GM12878 (cell line): ENCODE data around the gene SAFB. TPM values are rescaled to one million over a fixed set of nuclear protein-coding genes. Genes with fewer than 3 reads are reported as not detected.

ENCODE experiments used
- ATAC-seq: fragments of 200-7000 bp; cut with Tn5 transposase; 3 replicates; pipeline ENCODE4 v1.9.1; 2020; ENCODE audit warnings: mild to moderate bottlenecking, moderate library complexity
- BruUV-seq: library from RNA; stranded (reverse); fragments of 400-500 nt; replicated peaks from 2 replicates; lab custom pipeline; 2021; lab: Mats Ljungman, UMichigan
- CTCF ChIA-PET: fragments of 300-600 bp; sonication (Branson Sonifier 250); formaldehyde crosslinking; extraction: SDS; loops from one replicate; lab custom pipeline; 2021; ENCODE audit warnings: inconsistent platforms; lab: Yijun Ruan, JAX
- POLR2A ChIA-PET: fragments of 350-600 bp; formaldehyde crosslinking; extraction: SDS; loops from one replicate; lab custom pipeline; 2021; ENCODE audit warnings: inconsistent platforms; lab: Charles Lee
- RAD21 ChIA-PET: fragments of 300-600 bp; sonication (Branson Sonifier 250); formaldehyde crosslinking; loops from one replicate; lab custom pipeline; 2023; ENCODE audit warnings: antibody characterized with exemption; ENCODE audit not compliant: unreplicated experiment; lab: Charles Lee
- SMC1A ChIA-PET: fragments of 300-600 bp; sonication (Branson Sonifier 250); formaldehyde crosslinking; loops from one replicate; lab custom pipeline; 2023; ENCODE audit not compliant: unreplicated experiment, uncharacterized antibody; lab: Charles Lee
- DNase-seq: peaks from one replicate; pipeline ENCODE4 v3.0.0-alpha.2; 2011; ENCODE audit warnings: low read depth, low spot score
- FAIRE-seq: peaks from 3 replicates; lab custom pipeline; 2011; peaks lifted over from hg19 to GRCh38; lab: Jason Lieb, UNC
- H2AFZ ChIP-seq: 2 replicates; pipeline ENCODE4 v1.6.0; 2011; ENCODE audit warnings: low read depth, low read length, control low read depth; ENCODE audit not compliant: control insufficient read depth
- H3K27ac ChIP-seq: 2 replicates; pipeline ENCODE4 v1.5.1; 2011; ENCODE audit warnings: control low read depth; ENCODE audit not compliant: control insufficient read depth, insufficient read depth
- H3K27me3 ChIP-seq, 2 experiments: replicated peaks in 1 of 2; 2 replicates each; pipeline versions ENCODE4 v1.6.0 to v1.6.1; 2011; ENCODE audit warnings: low read length in 1 of 2; ENCODE audit not compliant: control insufficient read depth in 2 of 2, insufficient read depth in 2 of 2
- H3K36me3 ChIP-seq, 2 experiments: 2 replicates each; pipeline ENCODE4 v1.5.1; 2011; ENCODE audit warnings: low read length in 1 of 2; ENCODE audit not compliant: control insufficient read depth in 2 of 2, insufficient read depth in 2 of 2
- H3K4me1 ChIP-seq: 2 replicates; pipeline ENCODE4 v1.6.1; 2011; ENCODE audit warnings: mild to moderate bottlenecking, low read length, moderate library complexity, mixed read lengths; ENCODE audit not compliant: control insufficient read depth, insufficient read depth
- H3K4me2 ChIP-seq: 2 replicates; pipeline ENCODE4 v1.6.0; 2011; ENCODE audit warnings: control low read depth; ENCODE audit not compliant: control insufficient read depth, insufficient read depth
- H3K4me3 ChIP-seq: fragments of 200-600 bp; sonication (generic); 2 replicates; pipeline ENCODE4 v1.5.1; 2016
- H3K79me2 ChIP-seq: 2 replicates; pipeline ENCODE4 v1.6.0; 2011; ENCODE audit warnings: low read length; ENCODE audit not compliant: control insufficient read depth, insufficient read depth
- H3K9ac ChIP-seq: 2 replicates; pipeline ENCODE4 v1.8.0; 2011; ENCODE audit warnings: low read length, control low read depth, mixed read lengths; ENCODE audit not compliant: control insufficient read depth, insufficient read depth
- H3K9me3 ChIP-seq: replicated peaks from 3 replicates; pipeline ENCODE4 v1.5.1; 2011; ENCODE audit warnings: mild to moderate bottlenecking, low read length; ENCODE audit not compliant: control insufficient read depth, insufficient read depth
- H4K20me1 ChIP-seq: 2 replicates; pipeline ENCODE4 v1.6.0; 2011; ENCODE audit not compliant: control insufficient read depth, insufficient read depth
- BMI1 ChIP-seq: fragments of 450-650 bp; IDR thresholded peaks from 2 replicates; pipeline ENCODE4 v1.6.1; 2016; ENCODE audit warnings: mild to moderate bottlenecking, moderate library complexity, borderline replicate concordance
- CHD1 ChIP-seq: IDR thresholded peaks from 2 replicates; pipeline ENCODE4 v1.6.1; 2012; ENCODE audit warnings: low read depth, low read length, improper control_type of control experiment
- JUNB ChIP-seq: IDR thresholded peaks from 2 replicates; pipeline ENCODE4 v1.6.1; 2016; ENCODE audit warnings: antibody characterized with exemption, mild to moderate bottlenecking
- JUND ChIP-seq: IDR thresholded peaks from 2 replicates; pipeline ENCODE4 v1.6.1; 2012; ENCODE audit warnings: low read depth, mild to moderate bottlenecking, low read length, improper control_type of control experiment, moderate library complexity
- MTA3 ChIP-seq: IDR thresholded peaks from 2 replicates; pipeline ENCODE4 v1.6.1; 2012; ENCODE audit warnings: low read length, inconsistent platforms, borderline replicate concordance
- NBN ChIP-seq: fragments of 450-650 bp; IDR thresholded peaks from 2 replicates; pipeline ENCODE4 v1.6.1; 2016
- NFYB ChIP-seq: IDR thresholded peaks from 2 replicates; pipeline ENCODE4 v1.6.1; 2011; ENCODE audit warnings: low read depth, mild to moderate bottlenecking, low read length, improper control_type of control experiment, moderate library complexity; ENCODE audit not compliant: insufficient read depth
- NR2C2 ChIP-seq: IDR thresholded peaks from 2 replicates; pipeline ENCODE4 v1.6.1; 2011; ENCODE audit warnings: borderline replicate concordance, low read depth; ENCODE audit not compliant: control insufficient read depth, insufficient read length
- PAX8 ChIP-seq: fragments of 450-650 bp; IDR thresholded peaks from 2 replicates; pipeline ENCODE4 v1.6.1; 2017; ENCODE audit warnings: mild to moderate bottlenecking, moderate library complexity
- POU2F2 ChIP-seq: IDR thresholded peaks from 3 replicates; pipeline ENCODE4 v1.6.1; 2011; ENCODE audit warnings: low read depth, mild to moderate bottlenecking, low read length, borderline replicate concordance
- RAD21 ChIP-seq: IDR thresholded peaks from 2 replicates; pipeline ENCODE4 v1.6.1; 2011; ENCODE audit warnings: mild to moderate bottlenecking, low read depth, low read length, moderate library complexity; ENCODE audit not compliant: insufficient read depth
- RCOR1 ChIP-seq: conservative IDR thresholded peaks from 2 replicates; pipeline ENCODE4 v1.6.1; 2012; ENCODE audit warnings: low read depth, low read length, improper control_type of control experiment
- SKIL ChIP-seq: fragments of 450-650 bp; IDR thresholded peaks from 2 replicates; pipeline ENCODE4 v1.6.1; 2017; ENCODE audit warnings: mild to moderate bottlenecking, low read depth, inconsistent platforms; ENCODE audit not compliant: poor library complexity, severe bottlenecking
- SMARCA5 ChIP-seq: fragments of 450-650 bp; IDR thresholded peaks from 2 replicates; pipeline ENCODE4 v1.6.1; 2017; ENCODE audit warnings: mild to moderate bottlenecking
- SPI1 ChIP-seq: IDR thresholded peaks from 2 replicates; pipeline ENCODE4 v1.6.1; 2011; ENCODE audit warnings: low read depth, mild to moderate bottlenecking, low read length, moderate library complexity, borderline replicate concordance; ENCODE audit not compliant: insufficient read depth
- STAT1 ChIP-seq: fragments of 450-650 bp; conservative IDR thresholded peaks from 2 replicates; pipeline ENCODE4 v1.6.1; 2014; ENCODE audit warnings: antibody characterized with exemption, mild to moderate bottlenecking
- TCF3 ChIP-seq: IDR thresholded peaks from 2 replicates; pipeline ENCODE4 v1.6.1; 2012; ENCODE audit warnings: low read depth, mild to moderate bottlenecking, low read length, borderline replicate concordance; ENCODE audit not compliant: insufficient read depth
- YY1 ChIP-seq: IDR thresholded peaks from 2 replicates; pipeline ENCODE4 v1.6.1; 2011; ENCODE audit warnings: low read depth, mild to moderate bottlenecking, low read length
- WGBS: methylation state at CpG from one replicate; pipeline ENCODE4 v1.1.6; 2016; ENCODE audit warnings: low lambda C conversion rate; ENCODE audit not compliant: insufficient replicate concordance, insufficient coverage; ENCODE audit errors: missing lambda C conversion rate; 5-methylcytosine and 5-hydroxymethylcytosine counted together
- in situ Hi-C: fragments of 300-500 bp; cut with MboI; formaldehyde crosslinking; loops from 9 replicates; pipeline ENCODE4 v1.14.3; 2018; ENCODE audit warnings: mixed read lengths
- intact Hi-C: fragments of 100-400 bp; cut with micrococcal nuclease; formaldehyde crosslinking; loops from one replicate; pipeline ENCODE4 v1.14.2; 2022; ENCODE audit not compliant: unreplicated experiment
- polyA plus RNA-seq, 11 experiments: library from polyadenylated mRNA; depleted of rRNA in 4 of 11; unstranded in 6 of 11; stranded (reverse) in 5 of 11; fragments of >200 nt; fragmentation: Nextera tagmentation in 4 of 11; fragmentation: Illumina TruSeq in 1 of 11; extraction: Ambion mirVana in 4 of 11; extraction: Trizol in 1 of 11; gene quantifications; 1 replicate in 1 of 11; 2 replicates in 10 of 11; pipeline versions ENCODE4 v1.2.1 to v1.2.3, GENCODE V29; 2011 to 2016; ENCODE audit warnings: inconsistent platforms in 2 of 11, missing spikeins in 2 of 11, low read depth in 1 of 11
- total RNA-seq, 4 experiments: library from RNA; depleted of rRNA in 3 of 4; stranded (reverse); fragments of >200 nt in 3 of 4; fragmentation: Illumina TruSeq in 1 of 4; extraction: Trizol in 1 of 4; gene quantifications; 2 replicates each; pipeline versions ENCODE4 v1.2.1 to v1.2.3, GENCODE V29; 2013 to 2021

The SAFB gene
- total and polyA plus RNA-seq, 10 of the 15 experiments (the other 5 are each of a cell fraction or from before 2014, with no cell fraction given) = 1.6 to 131 (median 61.2) TPM

DNA sequence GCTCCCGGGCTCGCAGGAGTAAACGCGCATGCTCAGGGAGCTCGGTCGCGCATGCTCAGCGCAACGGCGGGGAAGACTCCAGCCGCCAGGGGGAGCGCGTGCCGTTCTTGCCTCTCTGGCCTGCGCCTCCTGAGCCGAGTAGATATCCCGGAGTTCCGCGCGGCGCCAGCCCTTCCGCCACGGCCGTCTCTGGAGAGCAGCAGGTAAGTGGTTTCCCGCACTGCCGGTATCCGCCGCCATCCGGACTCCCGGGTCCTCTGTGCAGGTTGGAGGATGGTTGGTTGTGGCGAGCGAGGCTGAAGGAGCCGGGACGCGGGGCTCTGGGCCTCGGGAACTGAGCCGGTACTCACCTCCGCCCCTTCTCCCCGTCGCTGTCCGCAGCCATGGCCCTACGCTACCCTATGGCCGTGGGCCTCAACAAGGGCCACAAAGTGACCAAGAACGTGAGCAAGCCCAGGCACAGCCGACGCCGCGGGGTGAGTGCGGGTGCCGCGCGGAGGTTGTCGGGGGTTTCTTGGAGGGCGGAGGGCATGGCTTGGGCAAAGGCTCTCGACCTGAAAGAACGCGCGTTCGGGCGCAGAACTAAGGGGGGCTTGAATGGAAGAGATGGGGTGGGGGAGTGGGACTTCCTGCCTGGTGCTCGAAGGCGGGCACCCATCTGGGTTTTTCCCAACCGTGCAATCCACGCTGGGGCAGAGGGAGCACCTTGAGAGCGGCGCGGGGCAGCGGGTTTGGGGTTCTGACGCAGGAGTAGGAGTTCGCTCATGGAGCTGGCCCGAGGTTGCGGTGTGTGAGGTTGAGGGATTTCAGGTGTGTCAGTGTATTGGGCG, 67.5 kb downstream of the SAFB start, which contains the start of gene RPL36 (continued):
- peak; percentile 92 for TF ChIP-seq NBN
- TF ChIP-seq JUND = no peak
- TF ChIP-seq NR2C2 = no peak
- peak; percentile 71; the same call in 1 of the 2 replicates for TF ChIP-seq TCF3
- peak; percentile 95 for TF ChIP-seq SMARCA5
- no peak for TF ChIP-seq PAX8
- peak; percentile 99; the same call in 1 of the 2 replicates for TF ChIP-seq STAT1

- ATAC-seq (no peak), DNase-seq (no peak), FAIRE-seq (peak; percentile 27)
- in situ Hi-C loops = no loop called here
- Histone ChIP-seq H4K20me1 (no peaks in the 10 kb centered on the region; the same call in none of the 2 replicates), H3K4me1 (peaks cover 10% of the 10 kb centered on the region), H3K79me2 (peaks cover 49% of the 10 kb centered on the region), H3K9me3 (no peaks in the 10 kb centered on the region; the same call in 2 of the 3 replicates), H3K27me3 (no peaks in the 10 kb centered on the region), H2AFZ (no peak overlapping the region), H3K27ac (peak overlapping the region; percentile 94), H3K4me3 (peak overlapping the region; percentile 94), H3K9ac (peak overlapping the region; percentile 98), H3K4me2 (peak overlapping the region; percentile 64), H3K36me3 (peaks cover 7 to 45% of the 10 kb centered on the region in 2 experiments; a peak in 3 of 4 replicates)
- TSS peak; percentile 93 for BruUV-seq
- RAD21 ChIA-PET = no interaction called here
- SMC1A ChIA-PET = no interaction called here
- intact Hi-C loops = loop anchor here (2.0 kb wide), 2 partner anchors 30 to 100 kb away; partner anchors contain the start of genes CATSPERD, DUS3L and LONP1
- CTCF ChIA-PET = interaction anchor here (0.6 to 3.7 kb wide), 4 partner anchors 17 to 113 kb away, joined by 3 to 74 read pairs (median 20); partner anchors contain the start of genes CATSPERD, LONP1, SAFB and SAFB2
- 4% methylated on average over 53 of the region's 54 CpGs for WGBS
- POLR2A ChIA-PET = interaction anchor here (0.8 to 1.7 kb wide), 5 partner anchors 9 to 213 kb away, joined by 3 to 9 read pairs (median 4); partner anchors contain the start of genes NDUFA11, SAFB, SAFB2 and VMAC
- TF ChIP-seq POU2F2 (0 out of 3 replicates have a peak, but pooled peaks have one; percentile 6), BMI1 (no peak), JUNB (no peak), RCOR1 (no peak), YY1 (no peak), SPI1 (no peak), MTA3 (peak; percentile 76; the same call in 1 of the 2 replicates), CHD1 (no peak), SKIL (no peak), NFYB (no peak), RAD21 (no peak)
Observed at GRCh38 chr19:5690955-5691821, 68.3 kb downstream of the SAFB start.
